Measurements from ENCODE around the gene ESYT3.

ESYT3 gene

DNA sequence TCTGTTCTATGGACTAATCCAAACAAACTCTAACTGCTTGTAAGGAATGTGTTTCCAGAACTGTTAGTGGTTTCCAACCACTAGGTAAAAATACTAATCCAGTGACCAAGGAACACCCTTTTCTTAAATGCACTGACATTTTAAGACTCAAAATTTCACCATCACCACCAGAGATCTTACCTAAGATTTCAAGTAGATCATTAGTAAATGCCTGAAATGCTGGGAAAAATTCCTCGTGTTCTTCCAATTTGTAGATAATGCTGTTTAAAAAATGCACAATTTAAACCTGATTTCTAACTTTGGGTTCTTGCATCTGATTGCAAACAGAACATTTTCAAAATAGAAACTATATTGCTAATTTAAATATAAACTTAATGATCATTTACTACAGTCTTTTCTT, 63.4 kb downstream of the ESYT3 start:
- Histone ChIP-seq H2AFZ (ENCODE audit: low read length) (no peak overlapping the region), H3K4me1 (ENCODE audit: insufficient read depth, low read length, severe bottlenecking) (no peaks in the 10 kb centered on the region), H3K9ac (ENCODE audit: low read length) (no peak overlapping the region), H4K20me1 (ENCODE audit: insufficient read depth, low read length) (no peaks in the 10 kb centered on the region), H3K4me3 (ENCODE audit: low read depth, low read length, poor library complexity, severe bottlenecking) (no peak overlapping the region), H3K27me3 (ENCODE audit: insufficient read depth, low read length) (no peaks in the 10 kb centered on the region), H3K9me3 (ENCODE audit: low read length) (no peaks in the 10 kb centered on the region), H3K4me2 (ENCODE audit: low read length) (no peak overlapping the region), H3K79me2 (ENCODE audit: insufficient read depth, low read length) (no peaks in the 10 kb centered on the region), H3F3A (ENCODE audit: insufficient read depth, low read length) (no peaks in the 10 kb centered on the region), H3K27ac (ENCODE audit: low read depth, low read length, poor library complexity, severe bottlenecking) (no peak overlapping the region), H3K36me3 (ENCODE audit: insufficient read depth, low read length) (peaks cover 4% of the 10 kb centered on the region; the same call in 1 of the 2 replicates), H3K9me2 (ENCODE audit: low read depth, low read length) (no peaks in the 10 kb centered on the region)
- TF ChIP-seq, protein P1, sequence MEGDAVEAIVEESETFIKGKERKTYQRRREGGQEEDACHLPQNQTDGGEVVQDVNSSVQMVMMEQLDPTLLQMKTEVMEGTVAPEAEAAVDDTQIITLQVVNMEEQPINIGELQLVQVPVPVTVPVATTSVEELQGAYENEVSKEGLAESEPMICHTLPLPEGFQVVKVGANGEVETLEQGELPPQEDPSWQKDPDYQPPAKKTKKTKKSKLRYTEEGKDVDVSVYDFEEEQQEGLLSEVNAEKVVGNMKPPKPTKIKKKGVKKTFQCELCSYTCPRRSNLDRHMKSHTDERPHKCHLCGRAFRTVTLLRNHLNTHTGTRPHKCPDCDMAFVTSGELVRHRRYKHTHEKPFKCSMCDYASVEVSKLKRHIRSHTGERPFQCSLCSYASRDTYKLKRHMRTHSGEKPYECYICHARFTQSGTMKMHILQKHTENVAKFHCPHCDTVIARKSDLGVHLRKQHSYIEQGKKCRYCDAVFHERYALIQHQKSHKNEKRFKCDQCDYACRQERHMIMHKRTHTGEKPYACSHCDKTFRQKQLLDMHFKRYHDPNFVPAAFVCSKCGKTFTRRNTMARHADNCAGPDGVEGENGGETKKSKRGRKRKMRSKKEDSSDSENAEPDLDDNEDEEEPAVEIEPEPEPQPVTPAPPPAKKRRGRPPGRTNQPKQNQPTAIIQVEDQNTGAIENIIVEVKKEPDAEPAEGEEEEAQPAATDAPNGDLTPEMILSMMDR (IDR thresholded peaks at IDR 0.05; ENCODE audit: low read length), result no peak
- TF ChIP-seq EZH2 (IDR thresholded peaks at IDR 0.05; ENCODE audit: borderline replicate concordance, low read length), result no peak

DNA sequence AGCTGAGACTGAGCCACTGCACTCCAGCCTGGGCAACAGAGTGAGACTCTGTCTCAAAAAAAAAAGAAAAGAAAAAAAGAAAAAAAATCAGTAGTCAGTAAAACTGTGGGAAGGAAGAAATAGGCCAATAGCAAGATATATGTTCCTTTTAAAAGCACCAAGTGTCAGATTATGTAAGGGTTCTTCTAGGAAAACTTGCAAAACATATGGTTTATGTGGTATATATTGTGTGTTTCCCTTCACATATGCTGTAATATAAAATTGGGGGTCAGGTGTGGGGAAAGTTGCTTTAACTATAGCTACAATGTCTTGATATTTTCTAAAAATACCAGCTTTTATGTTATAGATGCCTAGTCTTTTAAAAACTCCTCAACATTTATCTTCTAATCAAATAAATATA, 64.6 kb downstream of the ESYT3 start:
- Histone ChIP-seq H3K79me2 (ENCODE audit: insufficient read depth, low read length) (no peaks in the 10 kb centered on the region), H3K9me3 (ENCODE audit: low read length) (no peaks in the 10 kb centered on the region), H3K9ac (ENCODE audit: low read length) (no peak overlapping the region), H3K27me3 (ENCODE audit: insufficient read depth, low read length) (no peaks in the 10 kb centered on the region), H4K20me1 (ENCODE audit: insufficient read depth, low read length) (no peaks in the 10 kb centered on the region), H3F3A (ENCODE audit: insufficient read depth, low read length) (no peaks in the 10 kb centered on the region), H3K4me2 (ENCODE audit: low read length) (no peak overlapping the region), H3K27ac (ENCODE audit: low read depth, low read length, poor library complexity, severe bottlenecking) (no peak overlapping the region), H2AFZ (ENCODE audit: low read length) (no peak overlapping the region), H3K36me3 (ENCODE audit: insufficient read depth, low read length) (peaks cover under 1% of the 10 kb centered on the region; the same call in 1 of the 2 replicates), H3K4me3 (ENCODE audit: low read depth, low read length, poor library complexity, severe bottlenecking) (no peak overlapping the region), H3K9me2 (ENCODE audit: low read depth, low read length) (no peaks in the 10 kb centered on the region), H3K4me1 (ENCODE audit: insufficient read depth, low read length, severe bottlenecking) (no peaks in the 10 kb centered on the region)
- TF ChIP-seq, protein P1 (IDR thresholded peaks at IDR 0.05; ENCODE audit: low read length), result no peak
- no peak for TF ChIP-seq EZH2 (IDR thresholded peaks at IDR 0.05; ENCODE audit: borderline replicate concordance, low read length)

DNA sequence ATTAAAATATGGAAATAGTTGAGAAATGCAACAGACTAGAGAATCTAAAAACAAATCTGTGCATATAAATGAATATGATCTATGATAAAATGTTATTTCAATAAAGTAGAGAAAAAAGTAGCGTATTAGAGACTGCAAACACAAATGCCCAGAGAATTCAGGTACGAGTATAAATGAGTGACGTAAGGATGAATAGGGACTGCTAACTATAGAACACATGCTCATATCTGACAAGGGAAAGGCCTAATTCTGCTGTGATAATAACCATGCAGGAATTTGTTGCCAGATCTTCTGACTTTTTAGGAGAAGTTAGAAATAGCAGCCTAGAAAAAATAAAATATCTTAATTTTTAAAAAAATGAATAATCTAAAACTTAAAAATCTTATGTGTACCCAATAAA, 73.1 kb downstream of the ESYT3 start:
- no peaks in the 10 kb centered on the region for H3K79me2 ChIP-seq (ENCODE audit: insufficient read depth, low read length)
- no peak overlapping the region for H3K4me3 ChIP-seq (ENCODE audit: low read depth, low read length, poor library complexity, severe bottlenecking)
- H3K4me1 ChIP-seq (ENCODE audit: insufficient read depth, low read length, severe bottlenecking), result no peaks in the 10 kb centered on the region
- no peaks in the 10 kb centered on the region for H3F3A ChIP-seq (ENCODE audit: insufficient read depth, low read length)
- H3K27me3 ChIP-seq (ENCODE audit: insufficient read depth, low read length), result no peaks in the 10 kb centered on the region
- no peaks in the 10 kb centered on the region for H4K20me1 ChIP-seq (ENCODE audit: insufficient read depth, low read length)
- no peaks in the 10 kb centered on the region for H3K9me3 ChIP-seq (ENCODE audit: low read length)
- H2AFZ ChIP-seq (ENCODE audit: low read length), result no peak overlapping the region
- TF ChIP-seq, protein P1 (IDR thresholded peaks at IDR 0.05; ENCODE audit: low read length), result no peak
- TF ChIP-seq EZH2 (IDR thresholded peaks at IDR 0.05; ENCODE audit: borderline replicate concordance, low read length), result no peak
- no peak overlapping the region for H3K27ac ChIP-seq (ENCODE audit: low read depth, low read length, poor library complexity, severe bottlenecking)
- H3K4me2 ChIP-seq (ENCODE audit: low read length), result no peak overlapping the region
- no peaks in the 10 kb centered on the region for H3K36me3 ChIP-seq (ENCODE audit: insufficient read depth, low read length)
- no peaks in the 10 kb centered on the region for H3K9me2 ChIP-seq (ENCODE audit: low read depth, low read length)
- H3K9ac ChIP-seq (ENCODE audit: low read length), result no peak overlapping the region

All from OCI-LY1 (cell line).